ENCODE data around the gene RUSC1. TPM values are rescaled to one million over a fixed set of nuclear protein-coding genes. Genes with fewer than 3 reads are reported as not detected.
A peak's percentile ranks its signal among the peaks of the same experiment; 100 is the strongest.
"Not testable (repeated sequence)": the region's sequence is repeated elsewhere in the genome, so short reads cannot be mapped to it uniquely, and the experiment has no call there.

The RUSC1 gene
- total and polyA plus RNA-seq, 2 donors (not counting 1 experiment from before 2014, with no cell fraction given): 19.3 to 20.3 TPM

- Histone ChIP-seq H3K4me2 (replicated peaks; ENCODE audit: low read depth, low read length, poor library complexity, severe bottlenecking) (no peak overlapping the region), H3K9ac (ENCODE audit: low read length) (no peak overlapping the region), H3K27ac (ENCODE audit: low read length in 2 of 2) (peak overlapping the region in 1 of 2 donors; percentile 12), H3K4me1 (ENCODE audit: control insufficient read depth in 2 of 2, insufficient read depth in 2 of 2, low read length in 2 of 2) (peaks cover 5 to 18% of the 10 kb centered on the region in 2 donors), H4K20me1 (ENCODE audit: control insufficient read depth, insufficient read depth, low read length, poor library complexity, severe bottlenecking) (no peaks in the 10 kb centered on the region), H3K9me3 (ENCODE audit: control extremely low read depth in 1 of 3, control insufficient read depth in 2 of 3, insufficient read depth in 1 of 3, low read length in 2 of 3) (no peaks in the 10 kb centered on the region), H3K36me3 (replicated peaks in 1 of 2; ENCODE audit: control extremely low read depth in 1 of 2, control insufficient read depth in 1 of 2, extremely low read depth in 1 of 2, insufficient read depth in 2 of 2, low read length in 1 of 2) (peaks cover 0 to 16% of the 10 kb centered on the region in 2 experiments), H3K4me3 (ENCODE audit: control extremely low read depth in 1 of 5, extremely low read depth in 1 of 5, insufficient read depth in 1 of 5, low read depth in 2 of 5, low read length in 4 of 5) (no peak overlapping the region), H2AFZ (ENCODE audit: insufficient read depth, low read depth, low read length, poor library complexity, severe bottlenecking) (no peak overlapping the region), H3K27me3 (replicated peaks in 1 of 4; ENCODE audit: control extremely low read depth in 1 of 4, control insufficient read depth in 3 of 4, insufficient read depth in 4 of 4, low read length in 3 of 4) (no peaks in the 10 kb centered on the region), H3K79me2 (ENCODE audit: control insufficient read depth, insufficient read depth, low read length) (peaks cover 4% of the 10 kb centered on the region)
- no peak for ATAC-seq (ENCODE audit: low read depth)
- Mint-ChIP-seq H3K4me3 (no peak overlapping the region), H3K9me3 (ENCODE audit: insufficient read depth) (no peaks in the 10 kb centered on the region), H3K27ac (peak overlapping the region; percentile 12), H3K4me1 (peaks cover 8% of the 10 kb centered on the region), H3K27me3 (no peaks in the 10 kb centered on the region)
- 96% methylated on average over 7 of the region's 7 CpGs for WGBS (ENCODE audit: insufficient coverage)
- no peak for TF ChIP-seq EZH2 (IDR thresholded peaks at IDR 0.05; ENCODE audit: borderline replicate concordance, insufficient read depth, low read depth, low read length, poor library complexity, severe bottlenecking)
- TF ChIP-seq, protein P1, sequence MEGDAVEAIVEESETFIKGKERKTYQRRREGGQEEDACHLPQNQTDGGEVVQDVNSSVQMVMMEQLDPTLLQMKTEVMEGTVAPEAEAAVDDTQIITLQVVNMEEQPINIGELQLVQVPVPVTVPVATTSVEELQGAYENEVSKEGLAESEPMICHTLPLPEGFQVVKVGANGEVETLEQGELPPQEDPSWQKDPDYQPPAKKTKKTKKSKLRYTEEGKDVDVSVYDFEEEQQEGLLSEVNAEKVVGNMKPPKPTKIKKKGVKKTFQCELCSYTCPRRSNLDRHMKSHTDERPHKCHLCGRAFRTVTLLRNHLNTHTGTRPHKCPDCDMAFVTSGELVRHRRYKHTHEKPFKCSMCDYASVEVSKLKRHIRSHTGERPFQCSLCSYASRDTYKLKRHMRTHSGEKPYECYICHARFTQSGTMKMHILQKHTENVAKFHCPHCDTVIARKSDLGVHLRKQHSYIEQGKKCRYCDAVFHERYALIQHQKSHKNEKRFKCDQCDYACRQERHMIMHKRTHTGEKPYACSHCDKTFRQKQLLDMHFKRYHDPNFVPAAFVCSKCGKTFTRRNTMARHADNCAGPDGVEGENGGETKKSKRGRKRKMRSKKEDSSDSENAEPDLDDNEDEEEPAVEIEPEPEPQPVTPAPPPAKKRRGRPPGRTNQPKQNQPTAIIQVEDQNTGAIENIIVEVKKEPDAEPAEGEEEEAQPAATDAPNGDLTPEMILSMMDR (IDR thresholded peaks at IDR 0.05): no peak
- intact Hi-C loops (cut with micrococcal nuclease): loop anchor here (10.0 kb wide), 1 partner anchor 1178 kb away; the partner anchor contains the start of gene MEF2D
- POLR2A ChIA-PET: interaction anchor here (0.6 kb wide), 1 partner anchor 23 kb away, joined by 5 read pairs; no protein-coding TSS in a partner anchor
- DNase-seq: no peak
- CTCF ChIA-PET: interaction anchor here (0.6 to 2.1 kb wide), 4 partner anchors 12 to 122 kb away, joined by 3 to 9 read pairs (median 3); no protein-coding TSS in a partner anchor
Measured at GRCh38 chr1:155326631-155327037, 5.9 kb downstream of the RUSC1 start.

DNA sequence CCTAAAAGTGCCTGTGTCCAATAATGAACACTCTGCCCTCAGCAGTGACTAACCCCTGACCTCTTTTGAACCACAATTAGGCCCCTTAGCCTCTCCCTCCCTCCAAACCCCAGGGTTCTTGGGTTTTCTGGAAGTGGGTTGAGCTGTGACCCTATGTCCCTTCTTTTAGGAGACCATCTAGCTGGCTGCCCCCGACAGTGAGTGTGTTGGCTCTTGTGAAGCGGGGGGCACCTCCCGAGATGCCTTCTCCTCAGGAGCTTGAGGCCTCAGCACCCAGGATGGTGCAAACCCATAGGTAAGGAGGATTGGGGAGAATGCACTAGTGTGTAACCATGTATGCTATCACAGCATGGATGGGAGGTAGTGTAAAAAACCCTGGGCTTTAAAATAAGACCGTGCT lies 7.3 kb downstream of the RUSC1 start:
- intact Hi-C loops (cut with micrococcal nuclease): loop anchor here (10.0 kb wide), 1 partner anchor 1177 kb away; the partner anchor contains the start of gene MEF2D
- DNase-seq (no peak), ATAC-seq (ENCODE audit: low read depth) (no peak)
- Histone ChIP-seq H3K4me2 (replicated peaks; ENCODE audit: low read depth, low read length, poor library complexity, severe bottlenecking) (no peak overlapping the region), H4K20me1 (ENCODE audit: control insufficient read depth, insufficient read depth, low read length, poor library complexity, severe bottlenecking) (no peaks in the 10 kb centered on the region), H3K4me1 (ENCODE audit: control insufficient read depth in 2 of 2, insufficient read depth in 2 of 2, low read length in 2 of 2) (peaks cover 0 to 8% of the 10 kb centered on the region in 2 donors), H3K79me2 (ENCODE audit: control insufficient read depth, insufficient read depth, low read length) (no peaks in the 10 kb centered on the region), H3K27me3 (replicated peaks in 1 of 4; ENCODE audit: control extremely low read depth in 1 of 4, control insufficient read depth in 3 of 4, insufficient read depth in 4 of 4, low read length in 3 of 4) (no peaks in the 10 kb centered on the region), H3K27ac (ENCODE audit: low read length in 2 of 2) (no peak overlapping the region), H2AFZ (ENCODE audit: insufficient read depth, low read depth, low read length, poor library complexity, severe bottlenecking) (no peak overlapping the region), H3K9ac (ENCODE audit: low read length) (no peak overlapping the region), H3K9me3 (ENCODE audit: control extremely low read depth in 1 of 3, control insufficient read depth in 2 of 3, insufficient read depth in 1 of 3, low read length in 2 of 3) (no peaks in the 10 kb centered on the region), H3K4me3 (ENCODE audit: control extremely low read depth in 1 of 5, extremely low read depth in 1 of 5, insufficient read depth in 1 of 5, low read depth in 2 of 5, low read length in 4 of 5) (no peak overlapping the region), H3K36me3 (replicated peaks in 1 of 2; ENCODE audit: control extremely low read depth in 1 of 2, control insufficient read depth in 1 of 2, extremely low read depth in 1 of 2, insufficient read depth in 2 of 2, low read length in 1 of 2) (peaks cover 0 to 16% of the 10 kb centered on the region in 2 experiments)
- TF ChIP-seq, protein P1 (IDR thresholded peaks at IDR 0.05): no peak
- TF ChIP-seq EZH2 (IDR thresholded peaks at IDR 0.05; ENCODE audit: borderline replicate concordance, insufficient read depth, low read depth, low read length, poor library complexity, severe bottlenecking): no peak
- ChIA-PET POLR2A (no interaction called here), CTCF (interaction anchor here (0.8 to 2.1 kb wide), 3 partner anchors 8 to 79 kb away, joined by 3 to 9 read pairs (median 5); no protein-coding TSS in a partner anchor)
- H3K4me1 Mint-ChIP-seq: peaks cover 4% of the 10 kb centered on the region
- H3K27me3 Mint-ChIP-seq: no peaks in the 10 kb centered on the region
- no peaks in the 10 kb centered on the region for H3K9me3 Mint-ChIP-seq (ENCODE audit: insufficient read depth)
- H3K4me3 Mint-ChIP-seq: no peak overlapping the region
- no peak overlapping the region for H3K27ac Mint-ChIP-seq
- WGBS (ENCODE audit: insufficient coverage): 100% methylated on average over 4 of the region's 4 CpGs

GRCh38 chr1:155328856-155329255 lies 8.2 kb downstream of the RUSC1 start:
- H3K4me3 ChIP-seq (ENCODE audit: control extremely low read depth in 1 of 5, extremely low read depth in 1 of 5, insufficient read depth in 1 of 5, low read depth in 2 of 5, low read length in 4 of 5); H3K27ac ChIP-seq (ENCODE audit: low read length in 2 of 2); H3K4me2 ChIP-seq (replicated peaks; ENCODE audit: low read depth, low read length, poor library complexity, severe bottlenecking); H3K4me1 Mint-ChIP-seq; H3K27ac Mint-ChIP-seq; H3K9me3 ChIP-seq (ENCODE audit: control extremely low read depth in 1 of 3, control insufficient read depth in 2 of 3, insufficient read depth in 1 of 3, low read length in 2 of 3); POLR2A ChIA-PET; H3K79me2 ChIP-seq (ENCODE audit: control insufficient read depth, insufficient read depth, low read length); H3K9ac ChIP-seq (ENCODE audit: low read length); H2AFZ ChIP-seq (ENCODE audit: insufficient read depth, low read depth, low read length, poor library complexity, severe bottlenecking); H3K27me3 ChIP-seq (replicated peaks in 1 of 4; ENCODE audit: control extremely low read depth in 1 of 4, control insufficient read depth in 3 of 4, insufficient read depth in 4 of 4, low read length in 3 of 4); H3K4me3 Mint-ChIP-seq; H3K4me1 ChIP-seq (ENCODE audit: control insufficient read depth in 2 of 2, insufficient read depth in 2 of 2, low read length in 2 of 2); H3K9me3 Mint-ChIP-seq (ENCODE audit: insufficient read depth); ATAC-seq (ENCODE audit: low read depth); DNase-seq; H4K20me1 ChIP-seq (ENCODE audit: control insufficient read depth, insufficient read depth, low read length, poor library complexity, severe bottlenecking); H3K27me3 Mint-ChIP-seq: not testable (repeated sequence)
- 100% methylated on average over 6 of the region's 7 CpGs for WGBS (ENCODE audit: insufficient coverage)
- intact Hi-C loops (cut with micrococcal nuclease): loop anchor here (10.0 kb wide), 1 partner anchor 1176 kb away; the partner anchor contains the start of gene MEF2D
- CTCF ChIA-PET: interaction anchor here (0.7 to 2.1 kb wide), 4 partner anchors 78 to 1006 kb away, joined by 3 to 9 read pairs (median 4); partner anchors contain the start of genes MTX1 and THBS3
- peaks cover 0 to 16% of the 10 kb centered on the region in 2 experiments for H3K36me3 ChIP-seq (replicated peaks in 1 of 2; ENCODE audit: control extremely low read depth in 1 of 2, control insufficient read depth in 1 of 2, extremely low read depth in 1 of 2, insufficient read depth in 2 of 2, low read length in 1 of 2)
